IMR-90 (cell line): ENCODE results near the gene CDK13. TPM values are rescaled to one million over a fixed set of nuclear protein-coding genes. Genes with fewer than 3 reads are reported as not detected.
"Not testable (repeated sequence)": the region's sequence is repeated elsewhere in the genome, so short reads cannot be mapped to it uniquely, and the experiment has no call there.

Experiments used
- ATAC-seq: fragments of 200-7000 bp; cut with Tn5 transposase; 2 replicates; pipeline ENCODE4 v1.9.1; 2020; ENCODE audit warnings: low read depth, mild to moderate bottlenecking, moderate library complexity
- BruUV-seq: library from RNA; stranded (reverse); fragments of 400-500 nt; replicated peaks from 2 replicates; lab custom pipeline; 2021; lab: Mats Ljungman, UMichigan
- CTCF ChIA-PET: fragments of 300-600 bp; formaldehyde crosslinking; extraction: SDS; loops from one replicate; lab custom pipeline; 2021; ENCODE audit warnings: antibody characterized with exemption; lab: Yijun Ruan, JAX
- POLR2A ChIA-PET: fragments of 300-600 bp; sonication (Branson Sonifier 250); formaldehyde crosslinking; loops from one replicate; lab custom pipeline; 2022; ENCODE audit warnings: antibody characterized with exemption; ENCODE audit not compliant: unreplicated experiment; lab: Charles Lee
- DNase-seq: peaks from one replicate; pipeline ENCODE4 v3.0.0; 2013
- H2AFZ ChIP-seq: replicated peaks from 2 replicates; pipeline ENCODE3; 2013; ENCODE audit warnings: low read length, mild to moderate bottlenecking; ENCODE audit not compliant: poor library complexity
- H2AK5ac ChIP-seq: 2 replicates; pipeline ENCODE4 v1.6.1; 2013; ENCODE audit warnings: low read depth, low read length, inconsistent platforms
- H2AK9ac ChIP-seq: replicated peaks from 2 replicates; pipeline ENCODE3; 2013; ENCODE audit warnings: mild to moderate bottlenecking, low read depth, low read length, moderate library complexity; ENCODE audit not compliant: poor library complexity
- H2BK120ac ChIP-seq: 2 replicates; pipeline ENCODE4 v1.6.1; 2013; ENCODE audit warnings: low read depth, low read length, inconsistent platforms
- H2BK15ac ChIP-seq: 3 replicates; pipeline ENCODE4 v1.6.1; 2013; ENCODE audit warnings: low read depth, low read length, inconsistent platforms
- H2BK20ac ChIP-seq: 2 replicates; pipeline ENCODE4 v1.6.1; 2013; ENCODE audit warnings: low read depth, mild to moderate bottlenecking, inconsistent platforms, low read length, moderate library complexity
- H2BK5ac ChIP-seq: 2 replicates; pipeline ENCODE4 v1.6.1; 2013; ENCODE audit warnings: mild to moderate bottlenecking, low read depth, low read length, inconsistent platforms; ENCODE audit not compliant: poor library complexity, severe bottlenecking
- H3K14ac ChIP-seq: replicated peaks from 2 replicates; pipeline ENCODE4 v1.6.1; 2013; ENCODE audit warnings: low read depth, low read length, inconsistent platforms
- H3K18ac ChIP-seq: 2 replicates; pipeline ENCODE4 v1.6.1; 2013; ENCODE audit warnings: low read depth, low read length, control low read depth
- H3K23ac ChIP-seq: 2 replicates; pipeline ENCODE4 v1.6.1; 2013; ENCODE audit warnings: low read depth, low read length, inconsistent platforms
- H3K27ac ChIP-seq: 2 replicates; pipeline ENCODE4 v1.5.1; 2013; ENCODE audit warnings: mild to moderate bottlenecking, control low read depth, low read length; ENCODE audit not compliant: insufficient read depth
- H3K27me3 ChIP-seq: 2 replicates; pipeline ENCODE4 v1.6.1; 2013; ENCODE audit warnings: low read length; ENCODE audit not compliant: control insufficient read depth, insufficient read depth
- H3K36me3 ChIP-seq: 2 replicates; pipeline ENCODE4 v1.6.1; 2013; ENCODE audit warnings: low read length, mixed read lengths; ENCODE audit not compliant: control insufficient read depth, insufficient read depth
- H3K4ac ChIP-seq: 2 replicates; pipeline ENCODE4 v1.6.1; 2013; ENCODE audit warnings: low read depth, low read length, inconsistent platforms
- H3K4me1 ChIP-seq: 2 replicates; pipeline ENCODE4 v1.6.1; 2013; ENCODE audit warnings: low read length, mixed read lengths; ENCODE audit not compliant: control insufficient read depth, insufficient read depth
- H3K4me2 ChIP-seq: 2 replicates; pipeline ENCODE4 v1.6.1; 2013; ENCODE audit warnings: low read depth, mild to moderate bottlenecking, control low read depth, low read length, moderate library complexity
- H3K4me3 ChIP-seq: 2 replicates; pipeline ENCODE4 v1.5.1; 2013; ENCODE audit warnings: low read depth, mild to moderate bottlenecking, control low read depth, low read length, moderate library complexity; ENCODE audit not compliant: insufficient read depth
- H3K56ac ChIP-seq: 2 replicates; pipeline ENCODE4 v1.6.1; 2013; ENCODE audit warnings: low read length, inconsistent platforms; ENCODE audit not compliant: insufficient read depth; ENCODE audit errors: extremely low read depth
- H3K79me1 ChIP-seq, 2 experiments: 2 replicates each; pipeline ENCODE4 v1.6.1; 2013; ENCODE audit warnings: low read length in 2 of 2, inconsistent platforms in 1 of 2, low read depth in 1 of 2
- H3K9ac ChIP-seq: 2 replicates; pipeline ENCODE4 v1.6.1; 2013; ENCODE audit warnings: low read depth, low read length, control low read depth
- H3K9me1 ChIP-seq: 2 replicates; pipeline ENCODE4 v1.6.1; 2013; ENCODE audit warnings: low read length, inconsistent platforms; ENCODE audit not compliant: insufficient read depth
- H3K9me3 ChIP-seq: 2 replicates; pipeline ENCODE4 v1.6.1; 2013; ENCODE audit warnings: low read length; ENCODE audit not compliant: control insufficient read depth, insufficient read depth
- H4K20me1 ChIP-seq: 2 replicates; pipeline ENCODE4 v1.6.1; 2013; ENCODE audit warnings: low read length, inconsistent platforms; ENCODE audit not compliant: insufficient read depth
- H4K5ac ChIP-seq: 2 replicates; pipeline ENCODE4 v1.6.1; 2013; ENCODE audit warnings: mild to moderate bottlenecking, low read depth, low read length, control low read depth
- H4K8ac ChIP-seq, 2 experiments: 2 replicates each; pipeline ENCODE4 v1.6.1; 2013; ENCODE audit warnings: low read depth in 2 of 2, low read length in 2 of 2, control low read depth in 1 of 2, inconsistent platforms in 1 of 2
- H4K91ac ChIP-seq: 2 replicates; pipeline ENCODE4 v1.6.1; 2013; ENCODE audit warnings: low read depth, low read length, inconsistent platforms; ENCODE audit not compliant: insufficient read depth
- WGBS, 2 experiments: methylation state at CpG; one replicate each; pipeline versions ENCODE4 v1.1.5 to v1.1.7; 2013; ENCODE audit warnings: missing lambda C conversion rate in 2 of 2; ENCODE audit not compliant: insufficient read length in 1 of 2; ENCODE audit errors: extremely low coverage in 2 of 2; 5-methylcytosine and 5-hydroxymethylcytosine counted together
- dilution Hi-C: fragments of 300-500 bp; cut with HindIII; formaldehyde crosslinking; loops from one replicate; pipeline ENCODE4 v1.14.3; 2018; ENCODE audit warnings: low sequenced_read_pairs; ENCODE audit not compliant: unreplicated experiment
- in situ Hi-C: fragments of 300-500 bp; cut with MboI; formaldehyde crosslinking; loops from 3 replicates; pipeline ENCODE4 v1.14.3; 2019; ENCODE audit warnings: low sequenced_read_pairs, inconsistent platforms, mixed read lengths
- intact Hi-C: fragments of 100-400 bp; cut with micrococcal nuclease; formaldehyde crosslinking; loops from 2 replicates; pipeline ENCODE4 v1.10.0; 2022
- polyA plus RNA-seq, 3 experiments: library from polyadenylated mRNA; depleted of rRNA; stranded (reverse); fragments of >200 nt; gene quantifications; 2 replicates each; pipeline ENCODE4 v1.2.3, GENCODE V29; 2012; ENCODE audit warnings: low replicate concordance in 1 of 3
- total RNA-seq: library from RNA; depleted of rRNA; stranded (reverse); fragments of >200 nt; gene quantifications from 2 replicates; pipeline ENCODE4 v1.2.3, GENCODE V29; 2012

Gene CDK13
- total and polyA plus RNA-seq, 2 of the 4 experiments (the other 2 are of a cell fraction), result 20.1 to 50.4 TPM

GRCh38 chr7:40139891-40140290 is 189.8 kb downstream of the CDK13 start:
- H3K27me3 ChIP-seq, BruUV-seq, H4K20me1 ChIP-seq, H3K27ac ChIP-seq, H3K14ac ChIP-seq, H4K5ac ChIP-seq, H4K91ac ChIP-seq, H3K9ac ChIP-seq, H2BK20ac ChIP-seq, H3K23ac ChIP-seq, H2BK5ac ChIP-seq, H2BK15ac ChIP-seq, H2AK9ac ChIP-seq, H3K9me1 ChIP-seq, H2BK120ac ChIP-seq, H3K56ac ChIP-seq, H3K36me3 ChIP-seq, H2AK5ac ChIP-seq, H3K4me3 ChIP-seq, H3K4me2 ChIP-seq, H4K8ac ChIP-seq, H2AFZ ChIP-seq, dilution Hi-C loops, H3K9me3 ChIP-seq, ATAC-seq, in situ Hi-C loops, H3K4me1 ChIP-seq, intact Hi-C loops, CTCF ChIA-PET, DNase-seq, H3K79me1 ChIP-seq, H3K4ac ChIP-seq, H3K18ac ChIP-seq, POLR2A ChIA-PET: not testable (repeated sequence)
- no CpG with 5 or more reads among the region's 13 CpGs for WGBS, 2 experiments

- H3K14ac ChIP-seq, H3K4me1 ChIP-seq, H3K27ac ChIP-seq, H2BK120ac ChIP-seq, H3K36me3 ChIP-seq, H3K4ac ChIP-seq, H2BK15ac ChIP-seq, intact Hi-C loops, CTCF ChIA-PET, H2BK5ac ChIP-seq, H4K20me1 ChIP-seq, POLR2A ChIA-PET, BruUV-seq, H2AFZ ChIP-seq, H3K23ac ChIP-seq, H4K91ac ChIP-seq, H3K56ac ChIP-seq, H3K4me2 ChIP-seq, H3K4me3 ChIP-seq, H3K9ac ChIP-seq, dilution Hi-C loops, H3K27me3 ChIP-seq, DNase-seq, ATAC-seq, H3K9me1 ChIP-seq, H2AK5ac ChIP-seq, H3K9me3 ChIP-seq, H3K18ac ChIP-seq, H3K79me1 ChIP-seq, H4K5ac ChIP-seq, H2AK9ac ChIP-seq, in situ Hi-C loops, H4K8ac ChIP-seq, H2BK20ac ChIP-seq: not testable (repeated sequence)
- WGBS, 2 experiments, result 98% methylated on average over 4 of the region's 5 CpGs; no CpG with 5 or more reads in 1 of the 2 experiments
Measured at GRCh38 chr7:40141916-40142315, 191.9 kb downstream of the CDK13 start.
